HepG2 (cell line): ENCODE results near the gene MCRIP2. TPM values are rescaled to one million over a fixed set of nuclear protein-coding genes. Genes with fewer than 3 reads are reported as not detected.

Experiments used
- FOXP1 ChIP-seq, 2 experiments: fragments of 450-650 bp in 1 of 2; IDR thresholded peaks; 2 replicates each; pipeline ENCODE4 v1.6.1; 2017 to 2018; ENCODE audit warnings: antibody characterized with exemption in 1 of 2
- HHEX ChIP-seq: IDR thresholded peaks from 2 replicates; pipeline ENCODE4 v1.6.1; 2016; ENCODE audit warnings: control low read depth
- KIAA2018 ChIP-seq: sonication (generic); formaldehyde crosslinking; IDR thresholded peaks from 2 replicates; pipeline ENCODE4 v1.5.0; 2020; ENCODE audit warnings: mild to moderate bottlenecking, missing genetic modification reagents, borderline replicate concordance
- KLF11 ChIP-seq: IDR thresholded peaks from 2 replicates; pipeline ENCODE4 v1.6.1; 2016; ENCODE audit warnings: missing compliant biosample characterization
- NR1H2 ChIP-seq: sonication (generic); formaldehyde crosslinking; IDR thresholded peaks from 2 replicates; pipeline ENCODE4 v1.8.1; 2022; ENCODE audit warnings: low read depth, missing genetic modification reagents, borderline replicate concordance
- NR2C2 ChIP-seq: sonication (generic); formaldehyde crosslinking; IDR thresholded peaks from 2 replicates; pipeline ENCODE4 v1.4.0; 2020; ENCODE audit warnings: missing genetic modification reagents, mild to moderate bottlenecking, moderate library complexity, borderline replicate concordance
- PAX8 ChIP-seq: sonication (generic); formaldehyde crosslinking; IDR thresholded peaks from 2 replicates; pipeline ENCODE4 v1.8.0; 2022; ENCODE audit warnings: mild to moderate bottlenecking, missing genetic modification reagents, borderline replicate concordance
- TCF7 ChIP-seq: sonication (generic); IDR thresholded peaks from 2 replicates; pipeline ENCODE4 v1.6.1; 2016; ENCODE audit warnings: antibody characterized with exemption, low read depth
- TP53 ChIP-seq: sonication (generic); formaldehyde crosslinking; conservative IDR thresholded peaks from 2 replicates; pipeline ENCODE4 v1.4.0; 2020; ENCODE audit warnings: missing genetic modification reagents
- ZBTB20 ChIP-seq: sonication (generic); formaldehyde crosslinking; IDR thresholded peaks from 2 replicates; pipeline ENCODE4 v1.8.1; 2023; ENCODE audit warnings: missing genetic modification reagents, low read depth, mild to moderate bottlenecking, borderline replicate concordance
- ZNF12 ChIP-seq: sonication (generic); formaldehyde crosslinking; IDR thresholded peaks from 2 replicates; pipeline ENCODE4 v1.5.0; 2020; ENCODE audit warnings: missing genetic modification reagents
- ZNF468 ChIP-seq: sonication (generic); formaldehyde crosslinking; IDR thresholded peaks from 2 replicates; pipeline ENCODE4 v1.8.0; 2022; ENCODE audit warnings: mild to moderate bottlenecking, moderate library complexity, missing genetic modification reagents
- ZNF510 ChIP-seq: sonication (generic); formaldehyde crosslinking; IDR thresholded peaks from 2 replicates; pipeline ENCODE4 v1.4.0; 2020; ENCODE audit warnings: low read depth, mild to moderate bottlenecking, missing genetic modification reagents
- ZNF674 ChIP-seq: sonication (generic); formaldehyde crosslinking; IDR thresholded peaks from 2 replicates; pipeline ENCODE4 v1.5.0; 2020; ENCODE audit warnings: low read depth, mild to moderate bottlenecking, missing genetic modification reagents
- ZNF770 ChIP-seq: sonication (generic); formaldehyde crosslinking; IDR thresholded peaks from 2 replicates; pipeline ENCODE4 v1.5.0; 2020; ENCODE audit warnings: mild to moderate bottlenecking, missing genetic modification reagents
- ZXDC ChIP-seq: sonication (generic); formaldehyde crosslinking; IDR thresholded peaks from 2 replicates; pipeline ENCODE4 v1.5.0; 2020; ENCODE audit warnings: mild to moderate bottlenecking, missing genetic modification reagents
- polyA plus RNA-seq, 8 experiments: library from polyadenylated mRNA; depleted of rRNA in 3 of 8; stranded (reverse) in 7 of 8; unstranded in 1 of 8; fragments of >200 nt; fragmentation: Illumina TruSeq in 4 of 8; extraction: Trizol in 4 of 8; gene quantifications; 2 replicates each; pipeline versions ENCODE4 v1.2.1 to v1.2.3, GENCODE V29; 2011 to 2016; ENCODE audit warnings: low read depth in 4 of 8, missing spikeins in 1 of 8, mixed read lengths in 1 of 8; ENCODE audit not compliant: insufficient read depth in 1 of 8
- total RNA-seq, 5 experiments: library from RNA; depleted of rRNA; stranded (reverse); fragments of >200 nt; fragmentation: Illumina TruSeq; extraction: Trizol; gene quantifications; 2 replicates each; pipeline ENCODE4 v1.2.3, GENCODE V29; 2016; ENCODE audit warnings: low read depth in 1 of 5

Gene MCRIP2
- total and polyA plus RNA-seq, 2 of the 13 experiments (the other 11 are each of a cell fraction or from before 2014, with no cell fraction given) = 39.6 to 76.7 TPM

GRCh38 chr16:648781-649589 lies 7.4 kb downstream of the MCRIP2 start, which contains the start of gene WDR90 (continued):
- TF ChIP-seq NR1H2 (CRISPR knock-in tag) = peak; percentile 81
- TF ChIP-seq ZNF12 (CRISPR knock-in tag) = no peak
- TF ChIP-seq ZNF674 = no peak
- TF ChIP-seq FOXP1 (IDR thresholded peaks at IDR 0.05) = no peak
- TF ChIP-seq FOXP1 (CRISPR knock-in tag; IDR thresholded peaks at IDR 0.05) = no peak
- 0 out of 2 replicates have a peak, but pooled peaks have one; percentile 19 for TF ChIP-seq ZNF468 (CRISPR knock-in tag)
- TF ChIP-seq TP53 = no peak
- TF ChIP-seq ZNF510 (CRISPR knock-in tag) = no peak
- no peak for TF ChIP-seq HHEX (CRISPR knock-in tag)
- TF ChIP-seq ZXDC (CRISPR knock-in tag) = no peak
- peak; percentile 66 for TF ChIP-seq ZBTB20
- TF ChIP-seq NR2C2 (CRISPR knock-in tag) = peak; percentile 86
- no peak for TF ChIP-seq KIAA2018
- TF ChIP-seq PAX8 = peak; percentile 83; the same call in 1 of the 2 replicates
- TF ChIP-seq KLF11 (CRISPR knock-in tag) = no peak
- peak; percentile 93 for TF ChIP-seq ZNF770 (CRISPR knock-in tag)
- no peak for TF ChIP-seq TCF7
